ENCODE measurements around the gene TNKS2. TPM values are rescaled to one million over a fixed set of nuclear protein-coding genes. Genes with fewer than 3 reads are reported as not detected.
"Not testable (repeated sequence)": the region's sequence is repeated elsewhere in the genome, so short reads cannot be mapped to it uniquely, and the experiment has no call there.

Gene TNKS2
- total RNA-seq, 1 experiment from 2014 or later: 25.4 TPM

GRCh38 chr10:91805110-91805838, 7.0 kb downstream of the TNKS2 start:
- Histone ChIP-seq H3K27ac (no peak overlapping the region), H3K4me2 (no peak overlapping the region), H4K20me1 (ENCODE audit: insufficient read depth) (peaks cover 7% of the 10 kb centered on the region; the same call in 1 of the 2 replicates), H3K9me2 (ENCODE audit: insufficient read depth) (no peaks in the 10 kb centered on the region), H3K9me3 (ENCODE audit: insufficient read depth, low read depth) (no peaks in the 10 kb centered on the region), H3F3A (ENCODE audit: insufficient read depth, low read depth) (no peaks in the 10 kb centered on the region), H3K4me3 (no peak overlapping the region), H2AFZ (no peak overlapping the region), H3K4me1 (replicated peaks; ENCODE audit: insufficient read depth) (peaks cover 8% of the 10 kb centered on the region), H3K79me2 (ENCODE audit: low read depth) (peaks cover 66% of the 10 kb centered on the region), H3K27me3 (ENCODE audit: insufficient read depth, low read depth) (no peaks in the 10 kb centered on the region), H3K36me3 (ENCODE audit: low read depth) (peaks cover 11% of the 10 kb centered on the region; the same call in 1 of the 2 replicates)
- BruUV-seq (replicated peaks): no TSS peak
- TF ChIP-seq EZH2 (IDR thresholded peaks at IDR 0.05; ENCODE audit: low read depth) (no peak), CTCF (conservative IDR thresholded peaks at IDR 0.05) (no peak)
- intact Hi-C loops (cut with micrococcal nuclease; ENCODE audit: unreplicated experiment): no loop called here
- ChIA-PET CTCF (no interaction called here), POLR2A (ENCODE audit: unreplicated experiment) (no interaction called here)
- no peak for DNase-seq

DNA sequence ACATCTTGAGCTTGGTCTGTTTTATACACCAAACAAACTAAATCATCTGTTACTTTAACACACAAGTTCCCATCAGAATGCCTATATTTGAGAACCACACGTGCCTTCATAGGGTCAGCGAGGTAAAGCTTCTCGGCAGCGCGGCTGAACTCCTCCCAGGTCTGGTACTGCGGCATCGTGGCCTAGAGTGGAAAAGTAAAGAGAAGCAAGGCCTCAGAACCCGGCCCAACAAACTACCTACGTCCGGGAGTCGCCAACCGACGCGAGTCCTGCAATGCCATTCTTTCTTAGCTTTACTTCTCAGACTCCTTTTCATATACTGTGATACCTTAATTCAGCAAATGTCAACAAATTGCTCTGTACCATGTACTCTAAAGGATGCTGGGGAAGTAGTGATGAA, 9.0 kb downstream of the TNKS2 start:
- H3K9me2 ChIP-seq (ENCODE audit: insufficient read depth); H3K27me3 ChIP-seq (ENCODE audit: insufficient read depth, low read depth); CTCF ChIA-PET; H3K27ac ChIP-seq; H3K36me3 ChIP-seq (ENCODE audit: low read depth); H4K20me1 ChIP-seq (ENCODE audit: insufficient read depth); BruUV-seq (replicated peaks); POLR2A ChIA-PET (ENCODE audit: unreplicated experiment); intact Hi-C loops (cut with micrococcal nuclease; ENCODE audit: unreplicated experiment); H3K4me1 ChIP-seq (replicated peaks; ENCODE audit: insufficient read depth); H3F3A ChIP-seq (ENCODE audit: insufficient read depth, low read depth); H3K4me2 ChIP-seq; DNase-seq; H3K9me3 ChIP-seq (ENCODE audit: insufficient read depth, low read depth); H3K4me3 ChIP-seq; H2AFZ ChIP-seq: not testable (repeated sequence)
- H3K79me2 ChIP-seq (ENCODE audit: low read depth): peaks cover 46% of the 10 kb centered on the region

DNA sequence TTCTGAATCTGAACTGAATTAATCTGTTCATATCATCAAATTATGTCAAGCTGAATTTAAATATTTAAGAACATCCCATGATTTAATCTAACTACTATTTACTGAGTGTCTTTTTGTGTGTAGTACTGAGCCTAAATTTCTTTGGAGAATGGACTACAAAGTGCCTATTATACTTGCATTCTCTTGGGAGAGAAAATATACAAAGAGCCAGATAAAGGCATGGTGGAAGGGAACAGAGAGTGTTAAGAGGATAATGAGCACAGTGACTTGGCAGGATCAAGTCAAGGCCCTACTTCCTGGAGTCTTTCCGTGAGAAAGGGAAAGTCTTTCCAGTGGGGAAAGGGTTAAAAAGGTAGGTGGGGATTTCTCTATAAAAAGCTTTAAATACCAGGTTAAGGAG, 15.0 kb downstream of the TNKS2 start:
- Histone ChIP-seq H3K9me3 (ENCODE audit: insufficient read depth, low read depth) (no peaks in the 10 kb centered on the region), H4K20me1 (ENCODE audit: insufficient read depth) (peaks cover 7% of the 10 kb centered on the region), H3K36me3 (ENCODE audit: low read depth) (no peaks in the 10 kb centered on the region), H2AFZ (no peak overlapping the region), H3F3A (ENCODE audit: insufficient read depth, low read depth) (no peaks in the 10 kb centered on the region), H3K79me2 (ENCODE audit: low read depth) (peaks cover 9% of the 10 kb centered on the region), H3K27me3 (ENCODE audit: insufficient read depth, low read depth) (no peaks in the 10 kb centered on the region), H3K27ac (no peak overlapping the region), H3K9me2 (ENCODE audit: insufficient read depth) (no peaks in the 10 kb centered on the region), H3K4me1 (replicated peaks; ENCODE audit: insufficient read depth) (no peaks in the 10 kb centered on the region), H3K4me2 (no peak overlapping the region), H3K4me3 (no peak overlapping the region)
- intact Hi-C loops (cut with micrococcal nuclease; ENCODE audit: unreplicated experiment): loop anchor here (10.0 kb wide), 1 partner anchor 58 kb away; no protein-coding TSS in a partner anchor
- CTCF ChIA-PET: no interaction called here
- TF ChIP-seq CTCF (conservative IDR thresholded peaks at IDR 0.05): no peak
- TF ChIP-seq EZH2 (IDR thresholded peaks at IDR 0.05; ENCODE audit: low read depth): no peak
- no peak for DNase-seq
- POLR2A ChIA-PET (ENCODE audit: unreplicated experiment): no interaction called here
- no TSS peak for BruUV-seq (replicated peaks)

- CTCF ChIA-PET: no interaction called here
- intact Hi-C loops (cut with micrococcal nuclease; ENCODE audit: unreplicated experiment): loop anchor here (10.0 kb wide), 1 partner anchor 62 kb away; no protein-coding TSS in a partner anchor
- no TSS peak for BruUV-seq (replicated peaks)
Observed at GRCh38 chr10:91816981-91817380, 18.8 kb downstream of the TNKS2 start.

More at GRCh38 chr10:91816981-91817380, 18.8 kb downstream of the TNKS2 start:
- Histone ChIP-seq H4K20me1 (ENCODE audit: insufficient read depth) (peaks cover 7% of the 10 kb centered on the region), H2AFZ (no peak overlapping the region), H3K4me1 (replicated peaks; ENCODE audit: insufficient read depth) (no peaks in the 10 kb centered on the region), H3K79me2 (ENCODE audit: low read depth) (no peaks in the 10 kb centered on the region), H3K4me3 (no peak overlapping the region), H3K4me2 (no peak overlapping the region), H3K9me3 (ENCODE audit: insufficient read depth, low read depth) (no peaks in the 10 kb centered on the region), H3K27me3 (ENCODE audit: insufficient read depth, low read depth) (no peaks in the 10 kb centered on the region), H3K27ac (no peak overlapping the region), H3K36me3 (ENCODE audit: low read depth) (no peaks in the 10 kb centered on the region), H3F3A (ENCODE audit: insufficient read depth, low read depth) (no peaks in the 10 kb centered on the region), H3K9me2 (ENCODE audit: insufficient read depth) (no peaks in the 10 kb centered on the region)
- no peak for TF ChIP-seq CTCF (conservative IDR thresholded peaks at IDR 0.05)
- no peak for TF ChIP-seq EZH2 (IDR thresholded peaks at IDR 0.05; ENCODE audit: low read depth)
- DNase-seq: no peak
- POLR2A ChIA-PET (ENCODE audit: unreplicated experiment): interaction anchor here (0.6 kb wide), 1 partner anchor 954 kb away, joined by 10 read pairs; no protein-coding TSS in a partner anchor
